HepG2 (cell line): ENCODE measurements around the gene RPL38. TPM values are rescaled to one million over a fixed set of nuclear protein-coding genes. Genes with fewer than 3 reads are reported as not detected.
A peak's percentile ranks its signal among the peaks of the same experiment; 100 is the strongest.

Source experiments
- ATF3 ChIP-seq: sonication (generic); formaldehyde crosslinking; IDR thresholded peaks from 2 replicates; pipeline ENCODE4 v1.4.0; 2020; ENCODE audit warnings: missing genetic modification reagents
- HNRNPUL1 ChIP-seq: fragments of 200-400 bp; formaldehyde crosslinking; IDR thresholded peaks from 2 replicates; pipeline ENCODE4 v1.6.1; 2017; ENCODE audit warnings: low read depth, mild to moderate bottlenecking, low read length, moderate library complexity
- MED8 ChIP-seq: sonication (generic); formaldehyde crosslinking; IDR thresholded peaks from 2 replicates; pipeline ENCODE4 v1.8.1; 2023; ENCODE audit warnings: mild to moderate bottlenecking, missing genetic modification reagents; ENCODE audit not compliant: insufficient replicate concordance
- NFIB ChIP-seq: sonication (generic); formaldehyde crosslinking; IDR thresholded peaks from 2 replicates; pipeline ENCODE4 v1.9.0; 2021; ENCODE audit warnings: missing genetic modification reagents, mild to moderate bottlenecking, borderline replicate concordance
- POGZ ChIP-seq: sonication (generic); formaldehyde crosslinking; IDR thresholded peaks from 2 replicates; pipeline ENCODE4 v1.4.0; 2020; ENCODE audit warnings: mild to moderate bottlenecking, missing genetic modification reagents
- POLR2AphosphoS5 ChIP-seq: IDR thresholded peaks from 2 replicates; pipeline ENCODE4 v1.6.1; 2012; ENCODE audit warnings: low read depth, low read length
- REPIN1 ChIP-seq: sonication (generic); formaldehyde crosslinking; IDR thresholded peaks from 2 replicates; pipeline ENCODE4 v1.8.0; 2022; ENCODE audit warnings: missing genetic modification reagents, low read depth, mild to moderate bottlenecking, borderline replicate concordance
- SAP130 ChIP-seq: IDR thresholded peaks from 2 replicates; pipeline ENCODE4 v1.6.1; 2016; ENCODE audit warnings: low read depth
- SP5 ChIP-seq: IDR thresholded peaks from 2 replicates; pipeline ENCODE4 v1.6.1; 2016; ENCODE audit warnings: low read depth, borderline replicate concordance
- TARDBP ChIP-seq: sonication (generic); formaldehyde crosslinking; IDR thresholded peaks from 2 replicates; pipeline ENCODE4 v1.8.0; 2022; ENCODE audit warnings: mild to moderate bottlenecking, missing genetic modification reagents
- TGIF2 ChIP-seq: IDR thresholded peaks from 2 replicates; pipeline ENCODE4 v1.6.1; 2016; ENCODE audit warnings: control low read depth, missing compliant biosample characterization
- THAP9 ChIP-seq: sonication (generic); formaldehyde crosslinking; IDR thresholded peaks from 2 replicates; pipeline ENCODE4; 2020; ENCODE audit warnings: missing genetic modification reagents, mild to moderate bottlenecking, borderline replicate concordance
- ZBTB38 ChIP-seq: sonication (generic); formaldehyde crosslinking; IDR thresholded peaks from 2 replicates; pipeline ENCODE4 v1.5.1; 2020; ENCODE audit warnings: mild to moderate bottlenecking, missing genetic modification reagents
- ZNF567 ChIP-seq: sonication (generic); formaldehyde crosslinking; IDR thresholded peaks from 2 replicates; pipeline ENCODE4 v1.8.1; 2023; ENCODE audit warnings: mild to moderate bottlenecking, missing genetic modification reagents, borderline replicate concordance
- ZNF614 ChIP-seq: IDR thresholded peaks from 2 replicates; pipeline ENCODE4 v1.6.1; 2018; ENCODE audit warnings: missing biosample characterization, missing genetic modification reagents, inconsistent platforms, borderline replicate concordance
- ZNF615 ChIP-seq: sonication (generic); formaldehyde crosslinking; IDR thresholded peaks from 2 replicates; pipeline ENCODE4 v1.5.0; 2020; ENCODE audit warnings: mild to moderate bottlenecking, missing genetic modification reagents, borderline replicate concordance
- ZNF772 ChIP-seq: sonication (generic); formaldehyde crosslinking; IDR thresholded peaks from 2 replicates; pipeline ENCODE4 v1.5.0; 2020; ENCODE audit warnings: mild to moderate bottlenecking, missing genetic modification reagents
- ZSCAN31 ChIP-seq: sonication (generic); formaldehyde crosslinking; IDR thresholded peaks from 2 replicates; pipeline ENCODE4 v1.5.0; 2020; ENCODE audit warnings: low read depth, mild to moderate bottlenecking, missing genetic modification reagents
- polyA plus RNA-seq, 8 experiments: library from polyadenylated mRNA; depleted of rRNA in 3 of 8; stranded (reverse) in 7 of 8; unstranded in 1 of 8; fragments of >200 nt; fragmentation: Illumina TruSeq in 4 of 8; extraction: Trizol in 4 of 8; gene quantifications; 2 replicates each; pipeline versions ENCODE4 v1.2.1 to v1.2.3, GENCODE V29; 2011 to 2016; ENCODE audit warnings: low read depth in 4 of 8, missing spikeins in 1 of 8, mixed read lengths in 1 of 8; ENCODE audit not compliant: insufficient read depth in 1 of 8
- total RNA-seq, 5 experiments: library from RNA; depleted of rRNA; stranded (reverse); fragments of >200 nt; fragmentation: Illumina TruSeq; extraction: Trizol; gene quantifications; 2 replicates each; pipeline ENCODE4 v1.2.3, GENCODE V29; 2016; ENCODE audit warnings: low read depth in 1 of 5
- TF ChIP-seq, protein P1 (sequence below): sonication (generic); formaldehyde crosslinking; IDR thresholded peaks from 2 replicates; pipeline ENCODE4 v1.5.0; 2020; ENCODE audit warnings: missing genetic modification reagents
- TF ChIP-seq, protein P2 (sequence below): sonication (generic); formaldehyde crosslinking; IDR thresholded peaks from 2 replicates; pipeline ENCODE4 v1.4.0; 2020; ENCODE audit warnings: mild to moderate bottlenecking, missing genetic modification reagents
- TF ChIP-seq, protein P3 (sequence below): sonication (generic); formaldehyde crosslinking; IDR thresholded peaks from 2 replicates; pipeline ENCODE4 v1.4.0; 2020; ENCODE audit warnings: missing genetic modification reagents, borderline replicate concordance

RPL38 gene
- total and polyA plus RNA-seq, 2 of the 13 experiments (the other 11 are each of a cell fraction or from before 2014, with no cell fraction given) = 2,370 to 2,372 TPM

DNA sequence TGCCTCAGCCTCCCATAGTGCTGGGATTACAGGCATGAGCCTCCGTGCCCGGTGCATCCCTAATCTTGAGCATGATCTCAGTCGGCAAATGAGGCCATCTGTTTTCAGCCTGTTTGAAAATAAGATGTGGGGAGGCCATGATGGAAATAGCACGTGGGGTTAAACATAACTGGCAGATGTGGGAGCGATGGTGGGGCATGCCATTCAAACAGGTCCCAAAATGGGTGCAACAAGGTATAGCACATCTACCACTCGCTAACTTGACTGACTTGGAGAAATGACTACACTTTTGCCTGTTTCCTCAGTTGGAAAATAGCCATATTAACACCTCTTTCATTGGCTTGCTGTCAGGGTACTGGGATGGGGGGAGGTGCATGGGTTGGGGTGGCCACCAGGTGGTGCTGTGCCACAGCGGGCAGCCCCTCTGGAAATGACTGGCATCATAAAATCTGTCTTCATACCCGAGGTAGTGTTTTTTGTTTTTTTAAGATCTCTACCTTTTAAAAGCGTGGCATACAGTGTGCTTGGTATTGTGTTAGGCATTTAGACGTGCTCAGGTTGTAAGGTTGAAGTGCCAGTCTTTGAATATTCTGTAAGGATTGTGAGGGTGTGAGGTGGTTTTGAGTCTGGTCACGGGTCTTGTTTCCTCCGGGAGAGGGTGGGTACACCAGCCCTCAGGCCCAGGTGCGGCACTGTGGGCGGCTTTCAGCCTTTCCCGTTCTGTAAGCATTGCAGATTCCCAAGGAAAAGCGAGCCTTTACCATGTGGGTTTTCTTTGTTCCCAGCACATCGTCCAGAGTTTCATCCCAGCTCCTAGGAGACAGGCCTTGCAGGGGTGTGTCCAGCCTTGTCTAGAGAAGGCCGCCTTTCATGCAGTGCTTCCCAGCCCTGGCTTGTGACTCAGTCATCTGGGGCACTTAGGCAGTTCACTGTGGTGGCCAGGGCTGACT, 7.0 kb downstream of the RPL38 start (continued):
- no peak for TF ChIP-seq ZBTB38
- TF ChIP-seq TARDBP = 0 out of 2 replicates have a peak, but pooled peaks have one; percentile 51
- peak; percentile 21 for TF ChIP-seq MED8
- peak; percentile 22; the same call in 1 of the 2 replicates for TF ChIP-seq REPIN1 (CRISPR knock-in tag)
- TF ChIP-seq ZNF614 (CRISPR knock-in tag) = 0 out of 2 replicates have a peak, but pooled peaks have one; percentile 55
- TF ChIP-seq TGIF2 (CRISPR knock-in tag) = 0 out of 2 replicates have a peak, but pooled peaks have one; percentile 56
- peak; percentile 67; the same call in 1 of the 2 replicates for TF ChIP-seq NFIB (CRISPR knock-in tag)
- no peak for TF ChIP-seq SP5
- TF ChIP-seq ZSCAN31 (CRISPR knock-in tag) = peak; percentile 37; the same call in 1 of the 2 replicates
- TF ChIP-seq HNRNPUL1 = no peak
- TF ChIP-seq THAP9 (CRISPR knock-in tag) = peak; percentile 39; the same call in 1 of the 2 replicates
- TF ChIP-seq, protein P1, sequence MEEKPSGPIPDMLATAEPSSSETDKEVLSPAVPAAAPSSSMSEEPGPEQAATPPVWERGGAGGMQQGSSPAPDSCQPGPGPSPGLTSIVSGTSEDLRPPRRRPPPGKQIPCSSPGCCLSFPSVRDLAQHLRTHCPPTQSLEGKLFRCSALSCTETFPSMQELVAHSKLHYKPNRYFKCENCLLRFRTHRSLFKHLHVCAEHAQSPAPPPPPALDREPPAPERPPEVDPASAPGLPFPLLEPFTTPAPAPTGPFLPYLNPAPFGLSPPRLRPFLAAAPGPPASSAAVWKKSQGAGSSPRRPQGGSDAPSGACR (CRISPR knock-in tag) = no peak
- TF ChIP-seq, protein P2, sequence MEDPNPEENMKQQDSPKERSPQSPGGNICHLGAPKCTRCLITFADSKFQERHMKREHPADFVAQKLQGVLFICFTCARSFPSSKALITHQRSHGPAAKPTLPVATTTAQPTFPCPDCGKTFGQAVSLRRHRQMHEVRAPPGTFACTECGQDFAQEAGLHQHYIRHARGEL (CRISPR knock-in tag) = peak; percentile 44; the same call in 1 of the 2 replicates
- peak; percentile 38; the same call in 1 of the 2 replicates for TF ChIP-seq ZNF615
- TF ChIP-seq ATF3 (CRISPR knock-in tag) = no peak
- TF ChIP-seq, protein P3, sequence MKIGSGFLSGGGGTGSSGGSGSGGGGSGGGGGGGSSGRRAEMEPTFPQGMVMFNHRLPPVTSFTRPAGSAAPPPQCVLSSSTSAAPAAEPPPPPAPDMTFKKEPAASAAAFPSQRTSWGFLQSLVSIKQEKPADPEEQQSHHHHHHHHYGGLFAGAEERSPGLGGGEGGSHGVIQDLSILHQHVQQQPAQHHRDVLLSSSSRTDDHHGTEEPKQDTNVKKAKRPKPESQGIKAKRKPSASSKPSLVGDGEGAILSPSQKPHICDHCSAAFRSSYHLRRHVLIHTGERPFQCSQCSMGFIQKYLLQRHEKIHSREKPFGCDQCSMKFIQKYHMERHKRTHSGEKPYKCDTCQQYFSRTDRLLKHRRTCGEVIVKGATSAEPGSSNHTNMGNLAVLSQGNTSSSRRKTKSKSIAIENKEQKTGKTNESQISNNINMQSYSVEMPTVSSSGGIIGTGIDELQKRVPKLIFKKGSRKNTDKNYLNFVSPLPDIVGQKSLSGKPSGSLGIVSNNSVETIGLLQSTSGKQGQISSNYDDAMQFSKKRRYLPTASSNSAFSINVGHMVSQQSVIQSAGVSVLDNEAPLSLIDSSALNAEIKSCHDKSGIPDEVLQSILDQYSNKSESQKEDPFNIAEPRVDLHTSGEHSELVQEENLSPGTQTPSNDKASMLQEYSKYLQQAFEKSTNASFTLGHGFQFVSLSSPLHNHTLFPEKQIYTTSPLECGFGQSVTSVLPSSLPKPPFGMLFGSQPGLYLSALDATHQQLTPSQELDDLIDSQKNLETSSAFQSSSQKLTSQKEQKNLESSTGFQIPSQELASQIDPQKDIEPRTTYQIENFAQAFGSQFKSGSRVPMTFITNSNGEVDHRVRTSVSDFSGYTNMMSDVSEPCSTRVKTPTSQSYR (CRISPR knock-in tag) = peak; percentile 72; the same call in 1 of the 2 replicates
- TF ChIP-seq SAP130 (CRISPR knock-in tag) = peak; percentile 45
- TF ChIP-seq ZNF567 (CRISPR knock-in tag) = 0 out of 2 replicates have a peak, but pooled peaks have one; percentile 46
- TF ChIP-seq POLR2AphosphoS5 = peak; percentile 72; the same call in 1 of the 2 replicates
- 0 out of 2 replicates have a peak, but pooled peaks have one; percentile 23 for TF ChIP-seq ZNF772 (CRISPR knock-in tag)
- 0 out of 2 replicates have a peak, but pooled peaks have one; percentile 33 for TF ChIP-seq POGZ
